Colonic mucosa (tissue), 4 donors: ENCODE results near the gene B4GALT7. TPM values are rescaled to one million over a fixed set of nuclear protein-coding genes. Genes with fewer than 3 reads are reported as not detected.

ENCODE experiments used
- DNase-seq: peaks from one replicate; pipeline ENCODE4 v3.0.0-alpha.2; 2020
- H3K27ac ChIP-seq: fragments of 200-600 bp; one replicate; pipeline ENCODE4 v1.8.0; 2021
- H3K27me3 ChIP-seq: fragments of 200-600 bp; one replicate; pipeline ENCODE4 v1.8.0; 2021
- H3K36me3 ChIP-seq: fragments of 200-600 bp; one replicate; pipeline ENCODE4 v1.8.0; 2021
- H3K4me1 ChIP-seq: fragments of 200-600 bp; one replicate; pipeline ENCODE4 v1.8.0; 2021; ENCODE audit warnings: mild to moderate bottlenecking
- H3K4me3 ChIP-seq: fragments of 200-600 bp; one replicate; pipeline ENCODE4 v1.8.0; 2021
- H3K9ac ChIP-seq, 2 donors: one replicate each; pipeline ENCODE4 v1.7.0; 2013; ENCODE audit warnings: control low read depth in 2 of 2, low read depth in 2 of 2, low read length in 2 of 2
- H3K9me3 ChIP-seq: fragments of 200-600 bp; one replicate; pipeline ENCODE4 v1.8.0; 2021
- CTCF ChIP-seq: fragments of 200-600 bp; IDR thresholded peaks from one replicate; pipeline ENCODE4 v1.8.0; 2022; ENCODE audit warnings: antibody characterized with exemption, mild to moderate bottlenecking
- intact Hi-C: fragments of 100-400 bp; cut with DNase I; formaldehyde crosslinking; loops from one replicate; pipeline ENCODE4 v1.14.1; 2022
- total RNA-seq, 2 donors: library from RNA; stranded (reverse); fragmentation: NEBNext Ultra II Directional in 1 of 2; extraction: Animal tissue kit (Norgen Biotek cat#: 25700) in 1 of 2; gene quantifications; one replicate each; pipeline ENCODE4 v1.2.1, GENCODE V29; 2021
- donor health status: healthy.
- donor health status: DM: no; HTN: no; CAD: no.
- donor health status: DM: no; HTN: no; CAD: no.

Gene B4GALT7
- total RNA-seq, 2 donors from 2014 or later, result 19.2 to 30.3 TPM

- H3K27me3 ChIP-seq, result no peaks in the 10 kb centered on the region
- DNase-seq, result no peak
- H3K27ac ChIP-seq, result no peak overlapping the region
- no peak overlapping the region for H3K9ac ChIP-seq
- no peak overlapping the region for H3K4me3 ChIP-seq
- peaks cover 2% of the 10 kb centered on the region for H3K36me3 ChIP-seq
- no peaks in the 10 kb centered on the region for H3K9me3 ChIP-seq
- peaks cover 9% of the 10 kb centered on the region for H3K4me1 ChIP-seq
- no peak for TF ChIP-seq CTCF
- intact Hi-C loops, result no loop called here
These were observed 11.5 kb upstream of the B4GALT7 start for GRCh38 chr5:177588413-177588909.

- Histone ChIP-seq H3K9ac (no peak overlapping the region), H3K36me3 (peaks cover 22% of the 10 kb centered on the region), H3K27ac (no peak overlapping the region), H3K4me1 (peaks cover 10% of the 10 kb centered on the region), H3K27me3 (no peaks in the 10 kb centered on the region), H3K4me3 (no peak overlapping the region), H3K9me3 (no peaks in the 10 kb centered on the region)
- intact Hi-C loops, result loop anchor here (10.0 kb wide), 1 partner anchor 76 kb away; the partner anchor contains the start of gene DDX41
- DNase-seq, result no peak
- no peak for TF ChIP-seq CTCF
These were observed 9.5 kb upstream of the B4GALT7 start for GRCh38 chr5:177590406-177590805.

GRCh38 chr5:177591690-177592009 is 8.3 kb upstream of the B4GALT7 start:
- no peak for DNase-seq
- Histone ChIP-seq H3K9ac (peak overlapping the region in 1 of 2 donors; percentile 89), H3K4me3 (peak overlapping the region; percentile 99)

GRCh38 chr5:177592010-177592834 is 7.7 kb upstream of the B4GALT7 start, which contains the start of gene TMED9:
TMED9 (plus strand) TSS chr5:177592203; CDS start chr5:177592215, 12 bp downstream.
- no peaks in the 10 kb centered on the region for H3K27me3 ChIP-seq
- peak; percentile 90 for DNase-seq
- H3K4me3 ChIP-seq, result peak within 1 kb of the TSS; percentile 99
- H3K36me3 ChIP-seq, result peaks cover 34% of the 10 kb centered on the region
- peak within 1 kb of the TSS; percentile 85 for H3K27ac ChIP-seq
- no peak for TF ChIP-seq CTCF
- H3K9me3 ChIP-seq, result no peaks in the 10 kb centered on the region
- H3K9ac ChIP-seq, result peak within 1 kb of the TSS; percentile 89 to 97
- intact Hi-C loops, result loop anchor here (10.0 kb wide), 1 partner anchor 77 kb away; the partner anchor contains the start of gene DDX41
- peaks cover 10% of the 10 kb centered on the region for H3K4me1 ChIP-seq

More at GRCh38 chr5:177591690-177592009, 8.3 kb upstream of the B4GALT7 start:
- Histone ChIP-seq H3K9me3 (no peaks in the 10 kb centered on the region), H3K27me3 (no peaks in the 10 kb centered on the region), H3K27ac (peak overlapping the region; percentile 85), H3K4me1 (peaks cover 10% of the 10 kb centered on the region), H3K36me3 (peaks cover 34% of the 10 kb centered on the region)
- no peak for TF ChIP-seq CTCF
- intact Hi-C loops, result loop anchor here (10.0 kb wide), 1 partner anchor 77 kb away; the partner anchor contains the start of gene DDX41

- Histone ChIP-seq H3K27me3 (no peaks in the 10 kb centered on the region), H3K4me1 (peaks cover 10% of the 10 kb centered on the region), H3K4me3 (peak overlapping the region; percentile 99), H3K27ac (peak overlapping the region; percentile 85), H3K36me3 (peaks cover 34% of the 10 kb centered on the region), H3K9me3 (no peaks in the 10 kb centered on the region), H3K9ac (peak overlapping the region; percentile 89 to 97)
- intact Hi-C loops, result loop anchor here (10.0 kb wide), 1 partner anchor 78 kb away; the partner anchor contains the start of gene DDX41
- DNase-seq, result no peak
- TF ChIP-seq CTCF, result no peak
These were observed 7.0 kb upstream of the B4GALT7 start for GRCh38 chr5:177592905-177593304.
